ENCODE data around the gene NUDT22. TPM values are rescaled to one million over a fixed set of nuclear protein-coding genes. Genes with fewer than 3 reads are reported as not detected.

Gene NUDT22
- total RNA-seq, 2 donors from 2014 or later: 110 to 168 TPM

GRCh38 chr11:64253481-64253880 lies 27.4 kb downstream of the NUDT22 start:
- Histone ChIP-seq H3K4me1 (peaks cover 9% of the 10 kb centered on the region), H3K9ac (ENCODE audit: low read depth in 2 of 2, low read length in 2 of 2) (peak overlapping the region in 1 of 2 donors; percentile 14), H3K9me3 (no peaks in the 10 kb centered on the region), H3K27ac (no peak overlapping the region), H3K27me3 (no peaks in the 10 kb centered on the region), H3K36me3 (peaks cover 5% of the 10 kb centered on the region), H3K4me3 (no peak overlapping the region)
- TF ChIP-seq CTCF (IDR thresholded peaks at IDR 0.05): no peak
- intact Hi-C loops (cut with DNase I): no loop called here
- DNase-seq: no peak

GRCh38 chr11:64254326-64254725 lies 28.3 kb downstream of the NUDT22 start:
- no peak for TF ChIP-seq CTCF (IDR thresholded peaks at IDR 0.05)
- Histone ChIP-seq H3K4me1 (peaks cover 9% of the 10 kb centered on the region), H3K27me3 (no peaks in the 10 kb centered on the region), H3K27ac (no peak overlapping the region), H3K9ac (ENCODE audit: low read depth in 2 of 2, low read length in 2 of 2) (no peak overlapping the region), H3K9me3 (no peaks in the 10 kb centered on the region), H3K4me3 (no peak overlapping the region), H3K36me3 (peaks cover 12% of the 10 kb centered on the region)
- intact Hi-C loops (cut with DNase I): no loop called here
- no peak for DNase-seq

GRCh38 chr11:64255135-64256128 lies 29.4 kb downstream of the NUDT22 start:
- Histone ChIP-seq H3K4me1 (peaks cover 9% of the 10 kb centered on the region), H3K4me3 (no peak overlapping the region), H3K27me3 (no peaks in the 10 kb centered on the region), H3K27ac (no peak overlapping the region), H3K9me3 (no peaks in the 10 kb centered on the region), H3K9ac (ENCODE audit: low read depth in 2 of 2, low read length in 2 of 2) (no peak overlapping the region), H3K36me3 (peaks cover 14% of the 10 kb centered on the region)
- DNase-seq: no peak
- intact Hi-C loops (cut with DNase I): no loop called here
- no peak for TF ChIP-seq CTCF (IDR thresholded peaks at IDR 0.05)

- intact Hi-C loops (cut with DNase I): no loop called here
- TF ChIP-seq CTCF (IDR thresholded peaks at IDR 0.05): no peak
- H3K27me3 ChIP-seq: no peaks in the 10 kb centered on the region
- DNase-seq: no peak
- H3K4me3 ChIP-seq: no peak overlapping the region
- no peaks in the 10 kb centered on the region for H3K9me3 ChIP-seq
- peaks cover 14% of the 10 kb centered on the region for H3K36me3 ChIP-seq
- peaks cover 9% of the 10 kb centered on the region for H3K4me1 ChIP-seq
- H3K9ac ChIP-seq (ENCODE audit: low read depth in 2 of 2, low read length in 2 of 2): no peak overlapping the region
- H3K27ac ChIP-seq: no peak overlapping the region
These were observed 30.2 kb downstream of the NUDT22 start for GRCh38 chr11:64256300-64256699.

- Histone ChIP-seq H3K27me3 (no peaks in the 10 kb centered on the region), H3K9ac (ENCODE audit: low read depth in 2 of 2, low read length in 2 of 2) (no peak overlapping the region), H3K9me3 (no peaks in the 10 kb centered on the region), H3K4me3 (no peak overlapping the region), H3K4me1 (peaks cover 1% of the 10 kb centered on the region), H3K27ac (no peak overlapping the region), H3K36me3 (peaks cover 14% of the 10 kb centered on the region)
- no peak for DNase-seq
- intact Hi-C loops (cut with DNase I): no loop called here
- no peak for TF ChIP-seq CTCF (IDR thresholded peaks at IDR 0.05)
These were observed 32.3 kb downstream of the NUDT22 start for GRCh38 chr11:64258356-64258755.
